ENCODE measurements around the gene CELA2A.
"Not testable (repeated sequence)": the region's sequence is repeated elsewhere in the genome, so short reads cannot be mapped to it uniquely, and the experiment has no call there.

Gene CELA2A

GRCh38 chr1:15513919-15514318 is 57.4 kb downstream of the CELA2A start:
- TF ChIP-seq ZFX (IDR thresholded peaks at IDR 0.05; ENCODE audit: borderline replicate concordance) = no peak
- TF ChIP-seq, protein P1, sequence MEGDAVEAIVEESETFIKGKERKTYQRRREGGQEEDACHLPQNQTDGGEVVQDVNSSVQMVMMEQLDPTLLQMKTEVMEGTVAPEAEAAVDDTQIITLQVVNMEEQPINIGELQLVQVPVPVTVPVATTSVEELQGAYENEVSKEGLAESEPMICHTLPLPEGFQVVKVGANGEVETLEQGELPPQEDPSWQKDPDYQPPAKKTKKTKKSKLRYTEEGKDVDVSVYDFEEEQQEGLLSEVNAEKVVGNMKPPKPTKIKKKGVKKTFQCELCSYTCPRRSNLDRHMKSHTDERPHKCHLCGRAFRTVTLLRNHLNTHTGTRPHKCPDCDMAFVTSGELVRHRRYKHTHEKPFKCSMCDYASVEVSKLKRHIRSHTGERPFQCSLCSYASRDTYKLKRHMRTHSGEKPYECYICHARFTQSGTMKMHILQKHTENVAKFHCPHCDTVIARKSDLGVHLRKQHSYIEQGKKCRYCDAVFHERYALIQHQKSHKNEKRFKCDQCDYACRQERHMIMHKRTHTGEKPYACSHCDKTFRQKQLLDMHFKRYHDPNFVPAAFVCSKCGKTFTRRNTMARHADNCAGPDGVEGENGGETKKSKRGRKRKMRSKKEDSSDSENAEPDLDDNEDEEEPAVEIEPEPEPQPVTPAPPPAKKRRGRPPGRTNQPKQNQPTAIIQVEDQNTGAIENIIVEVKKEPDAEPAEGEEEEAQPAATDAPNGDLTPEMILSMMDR (IDR thresholded peaks at IDR 0.05) = no peak

DNA sequence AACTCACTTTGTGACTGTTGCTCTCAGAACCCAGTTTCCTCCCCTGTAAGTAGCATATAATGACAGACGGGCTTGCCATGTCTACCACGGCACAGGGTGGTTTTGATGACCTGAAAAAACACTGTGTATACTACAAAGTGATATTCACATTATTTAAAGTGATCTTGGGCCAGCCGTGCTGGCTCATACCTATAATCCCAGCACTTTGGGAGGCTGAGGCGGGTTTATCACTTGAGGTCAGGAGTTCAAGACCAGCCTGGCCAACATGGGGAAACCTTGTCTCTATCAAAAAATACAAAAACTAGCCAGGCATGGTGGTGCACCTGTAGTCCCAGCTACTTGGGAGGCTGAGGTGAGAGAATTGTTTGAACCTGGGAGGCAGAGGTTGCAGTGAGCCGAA is 58.0 kb downstream of the CELA2A start:
- H3K27ac ChIP-seq = not testable (repeated sequence)

More at GRCh38 chr1:15513919-15514318, 57.4 kb downstream of the CELA2A start:
- H3K27ac ChIP-seq = no peak overlapping the region

GRCh38 chr1:15515022-15515663 is 58.6 kb downstream of the CELA2A start:
- TF ChIP-seq, protein P1 (IDR thresholded peaks at IDR 0.05) = no peak
- TF ChIP-seq ZFX (IDR thresholded peaks at IDR 0.05; ENCODE audit: borderline replicate concordance) = no peak
- no peak overlapping the region for H3K27ac ChIP-seq

DNA sequence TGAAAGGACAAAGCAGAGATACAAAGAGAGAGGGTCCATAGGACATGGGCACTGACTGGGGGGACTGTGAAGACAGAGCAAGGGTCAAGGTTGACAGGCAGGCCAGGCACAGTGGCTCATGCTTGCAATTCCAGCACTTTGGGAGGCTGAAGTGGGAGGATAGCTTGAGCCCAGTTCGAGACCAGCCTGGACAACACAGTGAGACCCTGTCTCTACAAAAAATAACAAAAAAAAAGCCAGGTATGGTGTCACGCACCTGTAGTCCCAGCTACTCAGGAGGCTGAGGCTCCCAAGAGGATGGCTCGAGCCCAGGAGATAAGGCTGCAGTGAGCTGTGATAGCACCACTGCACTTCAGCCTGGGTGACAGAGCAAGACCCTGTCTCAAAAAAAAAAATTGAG is 63.1 kb downstream of the CELA2A start:
- H3K27ac ChIP-seq = no peak overlapping the region
- TF ChIP-seq, protein P1 (IDR thresholded peaks at IDR 0.05) = no peak
- no peak for TF ChIP-seq ZFX (IDR thresholded peaks at IDR 0.05; ENCODE audit: borderline replicate concordance)

DNA sequence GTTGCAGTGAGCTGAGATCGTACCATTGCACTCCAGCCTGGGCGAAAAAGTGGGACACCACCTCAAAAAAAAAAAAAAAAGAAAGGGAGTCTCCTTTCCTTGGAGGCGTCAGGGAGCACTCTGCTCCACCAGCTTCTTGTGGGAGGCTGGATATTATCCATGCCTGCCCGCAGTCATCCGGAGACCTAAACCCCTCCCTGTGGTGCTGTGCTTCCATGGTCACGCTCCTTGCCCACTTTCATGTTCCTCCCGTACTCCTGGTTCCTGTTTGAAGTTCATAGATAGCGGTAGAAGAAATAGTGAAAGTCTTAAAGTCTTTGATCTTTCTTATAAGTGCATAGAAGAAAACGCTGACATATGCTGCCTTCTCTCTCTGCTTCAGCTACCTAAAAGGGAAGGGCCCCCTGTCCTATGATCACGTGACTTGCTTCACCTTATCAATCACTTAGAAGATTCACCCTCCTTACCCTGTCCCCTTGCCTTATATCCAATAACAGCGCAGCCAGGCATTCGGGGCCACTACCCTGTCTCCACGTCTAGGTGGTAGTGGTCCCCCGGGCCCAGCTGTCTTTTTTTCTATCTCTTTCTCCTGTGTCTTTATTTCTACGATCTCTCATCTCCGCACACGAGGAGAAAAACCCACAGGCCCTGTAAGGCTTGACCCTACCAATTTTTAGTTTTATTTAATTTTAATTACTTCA is 64.8 kb downstream of the CELA2A start:
- not testable (repeated sequence) for H3K27ac ChIP-seq

Data from 22Rv1 (cell line).